Measurements from ENCODE around the gene CNTN4. TPM values are rescaled to one million over a fixed set of nuclear protein-coding genes. Genes with fewer than 3 reads are reported as not detected.

The CNTN4 gene
- total and polyA plus RNA-seq, 10 donors: 0.20 to 4.3 (median 1.5) TPM

DNA sequence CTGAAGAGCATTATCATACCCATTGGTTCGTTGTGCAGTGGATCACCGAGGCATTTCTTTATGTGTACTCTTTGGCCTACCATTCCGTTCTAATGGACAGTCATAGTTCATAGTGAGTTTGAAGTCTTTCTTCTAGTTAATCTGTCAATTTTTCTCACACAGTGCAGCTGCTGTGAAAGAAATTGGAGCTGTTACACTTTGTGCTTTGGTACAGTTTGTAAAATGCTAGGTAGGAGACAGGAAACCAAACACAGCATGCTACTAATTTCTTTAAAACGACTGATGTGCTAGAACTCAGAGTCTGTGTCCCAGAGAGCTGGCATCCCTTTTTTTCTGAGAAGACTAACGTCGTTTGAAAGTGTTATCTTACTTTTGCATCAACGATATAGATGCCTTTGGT is 218.9 kb downstream of the CNTN4 start:
- no peak overlapping the region for H3K27ac ChIP-seq
- DNase-seq: no peak
- no peak overlapping the region for H3K4me3 ChIP-seq
- H3K27me3 ChIP-seq (replicated peaks in 1 of 7): no peaks in the 10 kb centered on the region
- H3K4me1 ChIP-seq: no peaks in the 10 kb centered on the region
- intact Hi-C loops (cut with DNase I; ENCODE audit: low total_unique reads): no loop called here
- 70 to 75% (median 71%) methylated on average over 7 of the region's 7 CpGs for WGBS, 5 donors
- H3K36me3 ChIP-seq: no peaks in the 10 kb centered on the region
- no peaks in the 10 kb centered on the region for H3K9me3 ChIP-seq
- TF ChIP-seq POLR2AphosphoS5 (IDR thresholded peaks at IDR 0.05): no peak

DNA sequence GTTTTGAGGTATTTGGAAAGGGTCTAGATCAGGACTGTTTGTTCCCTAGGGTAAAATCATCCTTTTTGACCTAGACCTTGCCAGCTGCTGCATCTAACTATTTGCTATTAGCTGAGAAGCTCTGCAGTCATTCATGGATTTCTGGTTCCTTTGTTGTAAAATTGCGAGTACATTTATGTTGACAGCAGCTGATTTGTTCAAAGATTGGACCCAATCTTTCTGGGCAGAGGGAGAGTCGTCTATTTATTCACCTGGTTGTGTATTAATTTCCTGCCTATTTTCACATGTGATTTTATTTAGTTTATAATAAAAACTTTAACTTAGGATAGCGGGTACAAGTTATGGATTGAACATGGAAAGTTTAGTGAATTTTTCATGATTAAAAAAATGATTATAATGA is 236.3 kb downstream of the CNTN4 start:
- Histone ChIP-seq H3K4me3 (no peak overlapping the region), H3K4me1 (no peaks in the 10 kb centered on the region), H3K27ac (no peak overlapping the region), H3K27me3 (replicated peaks in 1 of 7) (no peaks in the 10 kb centered on the region), H3K36me3 (no peaks in the 10 kb centered on the region), H3K9me3 (no peaks in the 10 kb centered on the region)
- DNase-seq: no peak
- intact Hi-C loops (cut with DNase I; ENCODE audit: low total_unique reads): no loop called here
- TF ChIP-seq POLR2A (IDR thresholded peaks at IDR 0.05) (no peak), POLR2AphosphoS5 (IDR thresholded peaks at IDR 0.05) (no peak)
- TF ChIP-seq, protein P1, sequence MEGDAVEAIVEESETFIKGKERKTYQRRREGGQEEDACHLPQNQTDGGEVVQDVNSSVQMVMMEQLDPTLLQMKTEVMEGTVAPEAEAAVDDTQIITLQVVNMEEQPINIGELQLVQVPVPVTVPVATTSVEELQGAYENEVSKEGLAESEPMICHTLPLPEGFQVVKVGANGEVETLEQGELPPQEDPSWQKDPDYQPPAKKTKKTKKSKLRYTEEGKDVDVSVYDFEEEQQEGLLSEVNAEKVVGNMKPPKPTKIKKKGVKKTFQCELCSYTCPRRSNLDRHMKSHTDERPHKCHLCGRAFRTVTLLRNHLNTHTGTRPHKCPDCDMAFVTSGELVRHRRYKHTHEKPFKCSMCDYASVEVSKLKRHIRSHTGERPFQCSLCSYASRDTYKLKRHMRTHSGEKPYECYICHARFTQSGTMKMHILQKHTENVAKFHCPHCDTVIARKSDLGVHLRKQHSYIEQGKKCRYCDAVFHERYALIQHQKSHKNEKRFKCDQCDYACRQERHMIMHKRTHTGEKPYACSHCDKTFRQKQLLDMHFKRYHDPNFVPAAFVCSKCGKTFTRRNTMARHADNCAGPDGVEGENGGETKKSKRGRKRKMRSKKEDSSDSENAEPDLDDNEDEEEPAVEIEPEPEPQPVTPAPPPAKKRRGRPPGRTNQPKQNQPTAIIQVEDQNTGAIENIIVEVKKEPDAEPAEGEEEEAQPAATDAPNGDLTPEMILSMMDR (IDR thresholded peaks at IDR 0.05 in 8 of 11, conservative IDR thresholded peaks at IDR 0.05 in 3 of 11): no peak
- WGBS, 5 donors: 75 to 89% (median 84%) methylated on average over 3 of the region's 3 CpGs

DNA sequence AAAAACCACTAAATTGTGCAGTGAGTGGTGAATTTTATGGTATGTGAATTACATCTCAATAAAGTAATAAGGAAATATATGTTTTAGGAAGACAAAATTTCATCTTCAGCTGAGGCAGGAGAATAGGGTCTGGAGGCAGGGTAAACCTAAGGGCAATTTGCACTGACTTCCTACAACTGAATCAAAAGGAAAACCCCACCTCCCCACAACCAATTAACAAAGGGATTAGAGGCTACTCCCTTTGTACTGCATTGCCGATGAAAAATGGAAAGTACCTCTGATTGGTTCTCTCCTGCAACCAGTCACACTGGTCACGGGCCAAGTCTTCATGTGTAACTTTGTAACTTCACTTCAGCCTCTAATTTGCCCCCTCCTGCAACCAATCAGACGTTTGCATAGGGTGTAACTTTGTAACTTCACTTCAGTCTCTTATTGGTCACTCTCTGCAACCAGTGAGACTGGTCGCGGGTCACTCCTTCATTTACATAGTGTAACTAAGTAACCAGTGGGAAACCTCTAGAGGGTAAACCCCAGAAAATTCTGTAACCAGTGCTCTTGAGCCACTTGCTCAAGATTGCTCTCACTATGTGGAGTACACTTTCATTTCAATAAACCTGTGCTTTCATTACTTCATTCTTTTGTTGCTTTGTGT is 244.5 kb downstream of the CNTN4 start:
- TF ChIP-seq POLR2A (IDR thresholded peaks at IDR 0.05) (no peak), POLR2AphosphoS5 (IDR thresholded peaks at IDR 0.05) (no peak)
- TF ChIP-seq, protein P1 (IDR thresholded peaks at IDR 0.05 in 8 of 11, conservative IDR thresholded peaks at IDR 0.05 in 3 of 11): no peak
- H3K27me3 ChIP-seq (replicated peaks in 1 of 7): no peaks in the 10 kb centered on the region
- intact Hi-C loops (cut with DNase I; ENCODE audit: low total_unique reads): no loop called here
- H3K4me1 ChIP-seq: no peaks in the 10 kb centered on the region
- WGBS, 5 donors: 70 to 81% (median 76%) methylated on average over 5 of the region's 5 CpGs
- no peaks in the 10 kb centered on the region for H3K9me3 ChIP-seq
- no peak overlapping the region for H3K4me3 ChIP-seq
- H3K27ac ChIP-seq: no peak overlapping the region
- no peak for DNase-seq
- no peaks in the 10 kb centered on the region for H3K36me3 ChIP-seq

DNA sequence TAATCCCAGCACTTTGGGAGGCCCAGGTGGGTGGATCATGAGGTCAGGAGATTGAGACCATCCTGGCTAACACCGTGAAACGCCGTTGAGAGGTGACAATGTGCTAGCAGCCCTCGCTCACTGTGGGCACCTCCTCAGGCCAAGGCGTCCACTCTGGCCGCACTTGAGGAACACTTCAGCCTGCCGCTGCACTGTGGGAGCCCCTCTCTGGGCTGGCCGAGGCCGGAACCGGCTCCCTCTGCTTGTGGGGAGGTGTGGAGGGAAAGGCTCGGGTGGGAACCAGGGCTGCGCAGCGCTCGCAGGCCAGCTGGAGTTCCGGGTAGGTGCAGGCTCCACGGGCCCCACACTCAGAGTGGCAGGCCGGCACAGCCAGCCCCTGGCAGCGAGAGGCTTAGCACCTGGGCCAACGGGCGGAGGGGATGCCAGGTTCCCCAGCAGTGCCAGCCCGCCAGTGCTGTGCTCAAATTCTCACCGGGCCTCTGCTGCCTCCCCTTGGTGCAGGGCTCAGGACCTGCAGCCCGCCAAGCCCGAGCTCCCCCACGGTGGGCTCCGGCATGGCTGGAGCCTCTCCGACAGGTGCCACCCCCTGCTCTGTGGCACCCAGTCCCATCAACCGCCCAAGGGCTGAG is 253.6 kb downstream of the CNTN4 start:
- no peak for DNase-seq
- Histone ChIP-seq H3K27ac (no peak overlapping the region), H3K4me3 (no peak overlapping the region), H3K36me3 (no peaks in the 10 kb centered on the region), H3K9me3 (peaks cover 0 to 27% (median 2%) of the 10 kb centered on the region in 8 donors), H3K27me3 (replicated peaks in 1 of 7) (no peaks in the 10 kb centered on the region), H3K4me1 (no peaks in the 10 kb centered on the region)
- intact Hi-C loops (cut with DNase I; ENCODE audit: low total_unique reads): no loop called here
- TF ChIP-seq POLR2A (IDR thresholded peaks at IDR 0.05) (no peak), POLR2AphosphoS5 (IDR thresholded peaks at IDR 0.05) (no peak)
- TF ChIP-seq, protein P1 (IDR thresholded peaks at IDR 0.05 in 8 of 11, conservative IDR thresholded peaks at IDR 0.05 in 3 of 11): no peak
- WGBS, 5 donors: 85 to 95% (median 91%) methylated on average over 6 to 28 of the region's 28 CpGs

Measured in spleen (tissue), 11 donors.